ENCODE data around the gene TADA3. TPM values are rescaled to one million over a fixed set of nuclear protein-coding genes. Genes with fewer than 3 reads are reported as not detected.

Gene TADA3
- total and polyA plus RNA-seq, 9 of the 15 experiments (the other 6 are each of a cell fraction or from before 2014, with no cell fraction given) = 4.1 to 110 (median 74.8) TPM

GRCh38 chr3:9785602-9786001, 6.7 kb downstream of the TADA3 start (continued):
- peak; percentile 84 for TF ChIP-seq GATA2 (CRISPR knock-in tag; IDR thresholded peaks at IDR 0.05)
- TF ChIP-seq HDGF (IDR thresholded peaks at IDR 0.05) = 0 out of 2 replicates have a peak, but pooled peaks have one; percentile 81
- peak; percentile 81 for TF ChIP-seq USF1 (CRISPR knock-in tag; IDR thresholded peaks at IDR 0.05)
- TF ChIP-seq CXXC5 (CRISPR knock-in tag; IDR thresholded peaks at IDR 0.05) = peak; percentile 35; the same call in 1 of the 2 replicates
- TF ChIP-seq ARID2 (IDR thresholded peaks at IDR 0.05) = 0 out of 2 replicates have a peak, but pooled peaks have one; percentile 9
- no peak for TF ChIP-seq SRSF7 (optimal IDR thresholded peaks at IDR 0.05; ENCODE audit: low read depth, low read length)
- no peak for TF ChIP-seq CLOCK (CRISPR knock-in tag; IDR thresholded peaks at IDR 0.05; ENCODE audit: borderline replicate concordance)
- peak; percentile 8; the same call in 1 of the 2 replicates for TF ChIP-seq L3MBTL2 (IDR thresholded peaks at IDR 0.05)
- TF ChIP-seq ZNF77 (CRISPR knock-in tag; IDR thresholded peaks at IDR 0.05) = no peak
- no peak for TF ChIP-seq ZNF586 (CRISPR knock-in tag; conservative IDR thresholded peaks at IDR 0.05)
- peak in 1 of 2 experiments; percentile 47; a peak in 1 of 4 replicates for TF ChIP-seq TEAD1 (CRISPR knock-in tag; IDR thresholded peaks at IDR 0.05)
- TF ChIP-seq DLX4 (CRISPR knock-in tag; IDR thresholded peaks at IDR 0.05) = no peak
- TF ChIP-seq ZNF395 (CRISPR knock-in tag; IDR thresholded peaks at IDR 0.05) = 0 out of 2 replicates have a peak, but pooled peaks have one; percentile 39
- peak in 1 of 2 experiments; percentile 35 for TF ChIP-seq AFF1 (IDR thresholded peaks at IDR 0.05; ENCODE audit: low read depth in 1 of 2, partially characterized antibody in 2 of 2)
- no peak for TF ChIP-seq MXD1 (CRISPR knock-in tag; IDR thresholded peaks at IDR 0.05; ENCODE audit: borderline replicate concordance, poor library complexity, severe bottlenecking)
- TF ChIP-seq RAD51 (IDR thresholded peaks at IDR 0.05; ENCODE audit: borderline replicate concordance, low read depth) = peak; percentile 89
- peak; percentile 47; the same call in 1 of the 2 replicates for TF ChIP-seq HLTF (IDR thresholded peaks at IDR 0.05)
- no peak for TF ChIP-seq FOXJ2 (tag; IDR thresholded peaks at IDR 0.05)

Data from K562 (cell line).